HK-2 (cell line): ENCODE results near the gene GHITM.
"Not testable (repeated sequence)": the region's sequence is repeated elsewhere in the genome, so short reads cannot be mapped to it uniquely, and the experiment has no call there.

Experiments used
- DNase-seq: peaks from one replicate; pipeline ENCODE4 v3.0.0-alpha.2; 2018; ENCODE audit not compliant: unreplicated experiment

The GHITM gene

GRCh38 chr10:84147347-84147746 is 8.0 kb downstream of the GHITM start:
- no peak for DNase-seq

- DNase-seq, result not testable (repeated sequence)
These were observed 8.8 kb downstream of the GHITM start for GRCh38 chr10:84148006-84148597.

- no peak for DNase-seq
These were observed 10.5 kb downstream of the GHITM start for GRCh38 chr10:84149854-84150253.

GRCh38 chr10:84152769-84153168 is 13.5 kb downstream of the GHITM start:
- no peak for DNase-seq

GRCh38 chr10:84155521-84155920 is 16.2 kb downstream of the GHITM start:
- no peak for DNase-seq

GRCh38 chr10:84156009-84156408 is 16.7 kb downstream of the GHITM start:
- DNase-seq, result no peak

GRCh38 chr10:84156768-84157167 is 17.5 kb downstream of the GHITM start:
- DNase-seq, result no peak

- DNase-seq, result no peak
These were observed 18.8 kb downstream of the GHITM start for GRCh38 chr10:84158061-84158460.

- no peak for DNase-seq
These were observed 19.2 kb downstream of the GHITM start for GRCh38 chr10:84158550-84158949.

GRCh38 chr10:84159076-84159685 is 19.9 kb downstream of the GHITM start:
- no peak for DNase-seq

- DNase-seq, result no peak
These were observed 21.5 kb downstream of the GHITM start for GRCh38 chr10:84160663-84161362.

- DNase-seq, result no peak
These were observed 24.7 kb downstream of the GHITM start for GRCh38 chr10:84163996-84164395.

- no peak for DNase-seq
These were observed 25.1 kb downstream of the GHITM start for GRCh38 chr10:84164442-84164841.

GRCh38 chr10:84166620-84167288 is 27.4 kb downstream of the GHITM start:
- DNase-seq, result no peak

GRCh38 chr10:84167289-84167653 is 28.0 kb downstream of the GHITM start:
- DNase-seq, result not testable (repeated sequence)

- DNase-seq, result not testable (repeated sequence)
These were observed 29.1 kb downstream of the GHITM start for GRCh38 chr10:84168382-84168781.

GRCh38 chr10:84171237-84171636 is 31.9 kb downstream of the GHITM start:
- DNase-seq, result not testable (repeated sequence)

- not testable (repeated sequence) for DNase-seq
These were observed 32.6 kb downstream of the GHITM start for GRCh38 chr10:84171700-84172466.

- DNase-seq, result no peak
These were observed 33.4 kb downstream of the GHITM start for GRCh38 chr10:84172467-84173356.

GRCh38 chr10:84173501-84173929 is 34.2 kb downstream of the GHITM start, which contains the start of gene GPR15LG:
Gene GPR15LG, plus strand, starts transcription at chr10:84173801. Its CDS starts 51 bp downstream, at chr10:84173852.
- no peak for DNase-seq

GRCh38 chr10:84175436-84175835 is 36.1 kb downstream of the GHITM start:
- no peak for DNase-seq
